Activated CD4-positive, CD25-positive, alpha-beta regulatory T cell treated with anti-CD3 and anti-CD28 coated beads, Interleukin-2, amount 50 U/mL, for 16 hours (primary cell): Measurements from ENCODE around the gene GRIN2A.

ENCODE experiments used
- DNase-seq: peaks from one replicate; pipeline ENCODE4 v3.0.0-alpha.2; 2020; ENCODE audit warnings: low read depth, low spot score

Gene GRIN2A

GRCh38 chr16:10182222-10183053 is at the start of gene GRIN2A:
Gene GRIN2A, minus strand, starts transcription at chr16:10182428. Its CDS starts 2,017 bp downstream, at chr16:10180411.
- DNase-seq = no peak

- no peak for DNase-seq
Measured at GRCh38 chr16:10231563-10231962, 49.3 kb upstream of the GRIN2A start.

GRCh38 chr16:10228779-10229178 is 46.6 kb upstream of the GRIN2A start:
- DNase-seq = no peak

- DNase-seq = no peak
Measured at GRCh38 chr16:10226987-10227306, 44.7 kb upstream of the GRIN2A start.

GRCh38 chr16:10226141-10226986 is 44.1 kb upstream of the GRIN2A start:
- DNase-seq = no peak

GRCh38 chr16:10225653-10226052 is 43.4 kb upstream of the GRIN2A start:
- DNase-seq = no peak

GRCh38 chr16:10224850-10225249 is 42.6 kb upstream of the GRIN2A start:
- no peak for DNase-seq

GRCh38 chr16:10220942-10221341 is 38.7 kb upstream of the GRIN2A start:
- DNase-seq = no peak

- DNase-seq = no peak
Measured at GRCh38 chr16:10219742-10220141, 37.5 kb upstream of the GRIN2A start.

- no peak for DNase-seq
Measured at GRCh38 chr16:10218490-10219206, 36.4 kb upstream of the GRIN2A start.

- no peak for DNase-seq
Measured at GRCh38 chr16:10213748-10214147, 31.5 kb upstream of the GRIN2A start.

- DNase-seq = no peak
Measured at GRCh38 chr16:10210944-10211343, 28.7 kb upstream of the GRIN2A start.

GRCh38 chr16:10206865-10207264 is 24.6 kb upstream of the GRIN2A start:
- DNase-seq = no peak

- DNase-seq = no peak
Measured at GRCh38 chr16:10206215-10206614, 24.0 kb upstream of the GRIN2A start.

- DNase-seq = no peak
Measured at GRCh38 chr16:10205688-10206087, 23.5 kb upstream of the GRIN2A start.

GRCh38 chr16:10202649-10203048 is 20.4 kb upstream of the GRIN2A start:
- no peak for DNase-seq

GRCh38 chr16:10200637-10201586 is 18.7 kb upstream of the GRIN2A start:
- no peak for DNase-seq

- no peak for DNase-seq
Measured at GRCh38 chr16:10196999-10197398, 14.8 kb upstream of the GRIN2A start.

- DNase-seq = no peak
Measured at GRCh38 chr16:10191096-10191495, 8.9 kb upstream of the GRIN2A start.

- no peak for DNase-seq
Measured at GRCh38 chr16:10189861-10190390, 7.7 kb upstream of the GRIN2A start.

- DNase-seq = no peak
Measured at GRCh38 chr16:10188236-10188635, 6.0 kb upstream of the GRIN2A start.
